Stimulated activated CD8-positive, alpha-beta memory T cell treated with anti-CD3 and anti-CD28 coated beads, Interleukin-7, amount 100 ng/mL, for 48 hours (primary cell): ENCODE results near the gene TMOD1.
A peak's percentile ranks its signal among the peaks of the same experiment; 100 is the strongest.
"Not testable (repeated sequence)": the region's sequence is repeated elsewhere in the genome, so short reads cannot be mapped to it uniquely, and the experiment has no call there.

Experiments used
- DNase-seq, 2 donors: peaks; one replicate each; pipeline ENCODE4 v3.0.0-alpha.2; 2020; ENCODE audit warnings: low read depth in 1 of 2; ENCODE audit errors: extremely low read depth in 1 of 2

Gene TMOD1

DNA sequence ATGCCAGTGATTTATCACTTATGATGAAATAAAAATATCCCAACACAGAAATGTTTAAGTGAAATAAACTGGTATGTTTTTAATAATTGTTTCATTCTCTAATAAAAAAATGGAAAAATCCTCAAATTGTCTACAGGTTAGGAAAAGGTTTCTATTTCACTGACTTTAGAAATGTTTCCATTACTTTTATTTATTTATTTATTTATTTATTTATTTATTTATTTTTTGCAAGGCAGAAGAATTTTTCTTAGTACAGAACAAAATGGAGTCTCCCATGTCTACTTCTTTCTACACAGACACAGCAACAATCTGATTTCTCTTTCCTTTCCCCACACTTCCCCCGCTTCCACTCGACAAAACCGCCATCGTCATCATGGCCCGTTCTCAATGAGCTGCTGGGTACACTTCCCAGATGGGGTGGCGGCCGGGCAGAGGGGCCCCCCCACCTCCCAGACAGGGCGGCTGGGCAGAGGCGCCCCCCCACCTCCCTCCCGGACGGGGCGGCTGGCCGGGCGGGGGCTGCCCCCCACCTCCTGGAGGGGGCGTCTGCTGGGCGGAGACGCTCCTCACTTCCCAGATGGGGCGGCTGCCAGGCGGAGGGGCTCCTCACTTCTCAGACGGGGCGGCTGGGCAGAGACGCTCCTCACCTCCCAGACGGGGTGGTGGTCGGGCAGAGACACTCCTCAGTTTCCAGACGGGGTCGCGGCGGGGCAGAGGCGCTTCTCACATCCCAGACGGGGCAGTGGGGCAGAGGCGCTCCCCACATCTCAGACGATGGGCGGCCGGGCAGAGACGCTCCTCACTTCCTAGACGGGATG, 3.7 kb upstream of the TMOD1 start:
- DNase-seq, result not testable (repeated sequence)

DNA sequence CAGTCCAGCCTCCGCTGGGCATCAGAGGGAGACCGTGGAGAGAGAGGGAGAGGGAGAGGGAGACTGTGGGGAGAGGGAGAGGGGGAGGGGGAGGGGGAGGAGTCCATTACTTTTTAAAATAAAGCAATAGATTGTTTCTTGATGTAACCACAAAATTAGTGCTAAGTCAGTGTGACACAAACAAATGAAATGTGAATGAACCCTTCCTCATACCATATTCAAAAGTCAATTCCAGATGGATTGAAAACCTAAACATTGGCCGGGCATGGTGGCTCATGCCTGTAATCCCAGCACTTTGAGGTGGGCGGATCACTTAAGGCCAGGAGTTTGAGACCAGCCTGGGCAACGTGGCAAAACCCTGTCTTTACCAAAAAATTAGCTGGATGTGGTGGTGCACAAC, 2.6 kb upstream of the TMOD1 start:
- not testable (repeated sequence) for DNase-seq

DNA sequence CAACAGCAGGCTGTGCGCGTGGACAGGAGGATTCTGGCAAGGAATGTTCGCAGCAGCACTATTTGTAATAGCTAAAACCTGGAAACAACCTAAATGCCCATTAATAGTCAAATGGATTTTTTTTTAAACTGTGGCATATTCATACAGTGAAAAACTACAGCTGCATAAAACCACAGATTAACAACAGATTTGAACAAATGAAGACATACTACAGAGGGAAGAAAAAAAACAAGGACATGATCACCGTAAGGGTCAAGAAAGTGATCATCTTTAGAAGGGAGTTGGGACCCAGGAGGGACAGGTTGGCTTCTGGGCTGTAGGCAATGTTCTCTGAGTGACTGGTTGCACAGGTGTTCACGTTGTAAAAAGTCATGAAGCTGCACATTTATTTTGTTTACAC, 1.2 kb upstream of the TMOD1 start:
- DNase-seq, result no peak

DNA sequence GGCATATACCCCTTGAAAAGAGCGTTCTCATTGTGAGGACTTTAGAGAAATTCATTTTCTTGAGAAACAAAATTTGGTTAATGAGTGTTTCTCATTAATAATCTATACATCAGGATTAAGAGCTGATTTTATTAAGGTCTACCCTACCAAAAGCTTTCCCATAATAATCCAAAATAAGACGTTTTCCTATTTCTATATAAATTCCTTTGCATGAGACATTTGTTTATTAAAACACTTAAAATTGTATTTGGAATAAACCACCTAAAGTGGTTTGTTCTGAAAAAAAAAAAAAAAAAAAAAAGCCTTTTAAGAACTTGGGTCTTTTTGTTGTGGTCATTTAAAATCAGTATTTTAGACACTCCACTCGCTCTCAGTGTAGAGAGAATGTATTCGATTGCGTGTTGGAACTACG, 695 bp upstream of the TMOD1 start:
- no peak for DNase-seq

DNA sequence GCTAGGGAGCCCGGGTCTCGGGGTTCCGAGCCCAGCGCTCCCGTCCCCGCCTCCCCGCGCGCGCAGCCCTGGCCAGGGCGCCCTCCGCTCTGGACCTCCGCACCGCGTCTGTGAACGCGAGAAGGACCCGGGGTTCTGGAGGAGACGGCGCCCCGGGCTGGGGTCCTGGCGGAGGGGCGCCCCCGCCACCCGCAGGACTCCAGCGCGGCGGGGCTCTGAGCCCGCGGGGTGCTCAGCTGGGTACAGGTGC, 431 bp downstream of the TMOD1 start:
- no peak for DNase-seq

DNA sequence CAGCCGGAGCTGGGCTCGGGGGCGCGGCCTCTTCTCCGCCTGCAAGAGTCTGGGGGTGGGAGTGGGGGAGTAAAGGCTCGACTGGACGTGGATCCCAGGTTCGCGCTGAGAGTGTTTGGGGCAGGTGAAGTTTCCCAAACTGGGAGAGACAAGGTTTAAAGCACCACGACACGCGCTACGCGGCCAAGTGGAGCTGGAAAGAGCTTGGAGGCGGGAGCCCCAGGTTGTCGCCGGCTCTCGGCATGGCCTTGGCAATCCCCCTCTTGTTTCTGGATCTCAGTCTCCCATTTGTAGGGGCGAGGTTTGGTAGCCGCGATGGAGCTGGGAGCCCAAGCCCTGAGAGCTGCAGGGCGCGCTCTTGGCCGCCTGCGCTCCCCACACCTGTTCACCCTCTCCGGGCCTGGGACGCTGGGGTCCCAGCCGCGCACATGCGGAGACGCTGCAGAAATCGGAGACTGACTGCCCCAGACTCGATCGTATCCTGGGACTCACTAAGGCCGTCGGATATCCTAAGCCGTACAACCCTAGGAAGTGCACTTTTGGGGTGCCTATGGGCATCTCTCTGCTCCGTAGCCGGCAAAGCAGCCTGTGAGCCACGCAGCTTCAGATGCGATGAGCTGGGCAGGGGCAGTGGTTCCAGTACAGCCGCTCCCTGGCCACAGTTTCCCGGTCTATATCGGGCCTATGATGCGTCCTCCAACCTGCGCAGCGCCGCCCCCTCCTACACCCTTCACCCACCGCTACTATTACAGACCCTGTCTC, 937 bp downstream of the TMOD1 start:
- DNase-seq, result no peak

DNA sequence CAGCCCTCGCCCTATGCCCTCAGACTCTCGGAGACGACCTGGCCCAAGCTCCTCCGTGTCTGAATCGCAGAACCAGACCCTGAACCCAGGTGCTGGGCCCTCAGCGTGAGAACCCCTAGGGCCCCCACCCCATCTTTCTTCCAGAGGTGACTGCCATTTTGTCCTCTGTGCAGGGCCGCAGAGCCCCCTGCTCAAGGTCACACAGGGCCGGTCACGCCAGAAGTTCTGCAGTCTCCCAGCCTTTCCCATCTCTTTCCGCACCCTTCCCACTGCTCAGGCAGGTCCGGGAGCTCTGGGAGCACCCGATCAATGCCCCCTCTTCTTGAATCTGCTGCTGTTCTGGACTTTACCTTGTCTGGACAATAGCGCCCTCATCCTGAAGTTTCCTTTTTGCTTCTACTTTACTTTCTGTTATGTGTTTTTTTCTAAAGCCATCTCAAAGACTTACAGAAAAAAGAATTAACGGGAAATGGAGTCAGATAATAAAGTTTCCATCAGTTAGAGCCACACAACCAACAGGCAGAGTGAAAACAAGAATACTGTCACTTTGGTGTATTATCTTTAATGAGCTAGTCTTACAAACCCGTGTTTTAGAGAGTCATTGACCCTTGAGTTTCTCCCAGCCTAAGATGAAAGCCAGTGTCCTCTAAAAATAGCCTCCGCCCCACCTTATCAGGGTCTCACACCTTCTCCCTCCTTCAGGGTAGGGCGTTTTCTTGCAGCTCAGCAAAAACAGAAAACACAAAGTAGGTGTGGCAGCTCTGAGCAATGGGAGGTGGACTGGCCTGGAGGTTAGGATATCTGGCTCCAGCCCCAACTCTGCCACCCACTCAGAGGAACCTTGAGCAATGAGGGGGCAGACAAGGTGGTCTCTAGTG, 1.8 kb downstream of the TMOD1 start:
- no peak for DNase-seq

DNA sequence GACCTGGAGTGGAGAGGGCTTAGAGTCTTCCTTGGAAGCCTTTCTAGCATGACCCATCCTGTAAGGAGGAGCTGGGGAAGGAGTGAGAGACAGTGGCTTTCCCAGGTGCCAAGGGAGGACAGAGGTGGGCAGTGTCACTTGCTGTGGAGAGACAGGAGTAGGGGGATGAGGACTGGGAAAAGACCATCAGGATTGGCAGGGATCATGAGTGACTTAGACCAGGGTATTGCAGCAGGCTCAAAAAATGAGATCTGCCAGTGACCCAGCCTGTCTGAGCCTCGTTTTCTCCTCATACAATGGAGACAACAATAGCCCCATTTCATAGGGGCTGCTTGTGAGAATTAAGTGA, 2.4 kb downstream of the TMOD1 start:
- no peak for DNase-seq

DNA sequence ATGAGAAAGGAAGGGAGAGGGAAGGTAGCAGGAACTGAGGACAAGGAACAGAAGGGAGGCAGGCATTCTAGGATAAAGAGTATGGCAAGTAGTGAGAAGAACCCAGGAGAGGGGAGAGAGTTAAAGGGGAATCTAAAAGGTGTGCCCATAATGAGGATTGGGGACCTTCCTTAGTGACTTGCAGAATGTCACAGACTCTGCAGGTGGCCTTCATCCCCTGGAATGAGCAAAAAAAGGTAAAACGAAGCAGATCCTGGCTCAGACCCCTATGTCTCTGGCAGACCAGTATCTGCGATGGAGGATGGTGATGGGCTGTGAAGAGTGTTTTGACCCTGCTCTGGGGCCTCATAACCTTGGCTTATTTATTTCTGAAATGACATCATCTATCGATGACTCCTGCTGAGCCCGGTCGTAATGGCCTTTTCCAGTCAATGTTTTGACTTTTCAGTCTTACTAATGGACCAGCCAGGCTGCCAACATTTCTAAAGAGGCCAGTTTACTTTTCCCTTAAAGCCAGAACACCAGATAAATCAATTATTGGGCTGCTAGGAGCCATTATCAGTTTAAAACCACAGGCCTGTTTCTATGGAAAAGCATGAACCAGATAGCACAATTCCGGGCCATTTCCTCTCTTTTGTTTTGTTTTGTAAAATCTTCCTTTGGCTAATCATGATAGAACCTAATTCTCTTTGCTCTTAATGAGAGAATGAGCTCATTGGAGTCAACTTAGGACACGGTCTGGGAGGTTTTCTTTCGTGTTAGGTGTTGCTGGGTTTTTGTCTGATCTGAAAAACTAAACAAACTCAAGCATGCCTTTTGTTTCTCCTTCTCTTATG, 3.1 kb downstream of the TMOD1 start:
- DNase-seq, result no peak

DNA sequence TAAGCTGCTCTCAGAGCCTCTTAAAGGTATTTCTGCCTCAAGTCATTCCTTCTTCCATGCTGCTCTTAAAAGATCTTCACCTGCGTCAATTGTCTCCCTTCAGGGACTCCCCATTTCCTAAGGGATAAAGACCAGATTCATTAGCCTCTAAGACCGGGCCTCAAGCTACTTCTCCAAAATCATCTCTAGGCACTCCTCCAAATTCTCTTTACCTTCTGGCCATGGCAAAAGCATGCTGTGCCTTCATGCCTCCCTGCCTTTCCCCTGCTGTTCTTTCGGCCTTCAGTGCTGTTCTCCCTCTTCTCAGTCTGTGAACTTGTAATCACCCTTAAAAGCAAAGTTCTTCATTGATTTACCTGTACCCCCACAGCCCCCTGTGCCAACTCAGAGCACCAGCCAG, 4.4 kb downstream of the TMOD1 start:
- no peak for DNase-seq

DNA sequence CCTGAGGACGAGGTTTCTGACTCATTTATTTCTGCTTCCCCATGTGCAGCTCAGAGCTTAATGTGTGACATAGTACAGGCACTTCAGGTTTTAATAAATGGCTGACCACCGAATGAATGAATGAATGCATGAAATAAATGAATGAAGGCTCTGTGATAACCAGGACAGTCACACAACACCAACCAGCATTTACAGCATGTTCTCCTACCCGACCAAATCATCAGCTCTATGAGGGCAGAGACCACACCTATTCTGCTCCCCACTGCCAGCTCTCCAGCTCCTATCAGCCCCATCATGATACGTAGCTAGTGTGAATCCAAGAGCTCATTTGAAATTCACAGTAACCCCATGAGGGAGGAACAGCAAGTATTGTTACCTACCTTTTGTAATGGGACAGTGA, 4.8 kb downstream of the TMOD1 start:
- DNase-seq, result no peak

DNA sequence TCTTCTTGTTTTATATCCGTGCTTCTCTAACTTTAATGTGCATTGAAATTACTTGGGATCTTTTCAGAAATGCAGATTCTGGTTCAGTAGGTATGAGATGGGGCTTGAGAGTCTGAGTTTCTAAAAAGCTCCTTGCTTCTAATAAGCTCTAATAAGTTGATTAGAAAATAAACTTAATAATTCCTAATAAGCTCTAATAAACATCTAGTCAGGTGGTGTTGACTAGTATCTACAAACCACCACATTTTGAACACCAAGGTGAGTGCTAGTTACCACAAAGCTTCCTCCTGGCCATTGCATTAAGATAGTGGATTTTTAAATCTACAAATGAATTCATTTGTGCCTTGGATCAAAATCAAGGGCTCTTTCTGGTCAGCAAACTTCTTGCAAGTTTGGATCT, 5.3 kb downstream of the TMOD1 start:
- DNase-seq, result no peak

DNA sequence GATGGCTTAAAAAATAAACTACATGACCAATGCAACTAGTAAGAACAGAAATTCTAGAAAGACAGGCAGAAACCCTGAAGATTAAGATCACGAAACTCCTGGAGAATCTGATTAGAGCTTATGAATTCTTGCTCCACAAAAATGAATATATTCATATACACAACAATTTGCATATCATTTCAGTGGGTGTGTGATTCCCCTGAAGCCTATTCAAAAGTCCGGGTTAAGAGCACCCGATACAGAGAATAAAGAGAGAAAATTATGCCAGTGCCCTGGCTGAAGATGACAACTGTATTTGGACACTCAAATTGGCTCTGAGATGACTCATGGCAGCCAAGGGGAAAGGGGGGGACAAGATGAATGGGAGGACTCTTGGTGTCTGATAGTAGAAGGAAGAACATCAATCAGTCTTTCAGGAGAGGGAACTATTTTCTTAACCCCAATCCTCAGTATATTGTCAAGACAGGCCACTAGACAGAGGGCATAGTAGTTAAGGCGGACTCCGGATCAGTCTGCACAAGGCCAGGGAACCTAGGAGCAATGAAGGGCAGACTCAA, 6.0 kb downstream of the TMOD1 start:
- DNase-seq, result no peak

DNA sequence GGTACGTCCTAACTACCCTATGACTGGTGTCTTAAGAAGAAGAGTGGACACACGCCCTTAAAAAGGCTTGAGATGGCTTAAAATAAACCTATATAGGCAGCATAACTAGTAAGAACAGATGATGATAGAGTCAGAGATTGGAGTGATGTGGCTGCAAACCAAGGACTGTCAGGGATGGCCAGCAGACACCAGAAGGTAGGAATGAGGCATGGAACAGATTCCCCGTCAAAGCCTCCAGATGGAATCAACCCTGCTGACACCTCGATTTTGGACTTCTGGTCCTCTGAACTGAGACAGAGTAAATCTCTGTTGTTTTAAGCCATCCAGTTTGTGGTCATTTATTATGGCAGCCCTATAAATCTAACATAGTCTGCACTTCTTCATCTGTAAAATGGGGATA, 7.4 kb downstream of the TMOD1 start:
- no peak for DNase-seq

DNA sequence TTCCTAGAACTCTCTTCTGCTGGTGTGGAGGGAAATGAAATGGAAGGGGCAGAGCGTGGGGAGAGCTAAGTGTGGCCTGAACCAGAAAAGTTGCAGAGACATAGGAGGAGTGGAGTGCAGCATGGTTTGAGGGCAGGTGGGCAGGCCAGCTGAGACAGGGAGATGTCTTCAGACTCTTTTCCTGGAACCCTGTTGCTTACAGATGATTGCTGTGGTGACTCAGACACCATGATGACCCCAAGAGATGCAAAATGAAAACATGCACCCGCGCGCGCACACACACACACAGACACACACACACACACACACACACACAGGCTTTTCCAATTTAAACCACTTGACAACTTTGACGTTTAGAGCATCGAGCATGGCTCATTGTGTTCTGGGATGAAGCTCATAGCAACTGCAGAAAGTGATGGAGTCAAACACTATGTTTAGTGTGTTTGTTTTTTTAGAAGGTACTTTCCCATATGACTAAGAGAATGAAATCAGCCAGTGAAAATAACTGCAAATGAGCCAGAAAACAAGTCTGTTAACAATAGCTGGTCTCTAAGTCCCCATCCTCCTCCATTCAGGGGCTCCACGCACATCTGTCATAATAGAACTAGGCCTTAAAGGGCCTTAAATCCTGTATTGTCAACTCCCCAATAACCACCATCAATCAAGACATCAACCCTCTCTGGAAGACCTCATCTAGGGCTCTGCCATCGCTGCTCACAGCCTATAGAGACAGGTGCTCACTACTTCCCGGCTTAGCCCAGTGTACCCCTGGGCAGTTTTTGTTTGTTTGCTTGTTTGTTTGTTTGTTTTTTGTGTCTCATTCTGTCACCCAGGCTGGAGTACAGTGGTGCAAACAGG, 9.6 kb downstream of the TMOD1 start:
- DNase-seq, result peak in 1 of 2 donors; percentile 21

DNA sequence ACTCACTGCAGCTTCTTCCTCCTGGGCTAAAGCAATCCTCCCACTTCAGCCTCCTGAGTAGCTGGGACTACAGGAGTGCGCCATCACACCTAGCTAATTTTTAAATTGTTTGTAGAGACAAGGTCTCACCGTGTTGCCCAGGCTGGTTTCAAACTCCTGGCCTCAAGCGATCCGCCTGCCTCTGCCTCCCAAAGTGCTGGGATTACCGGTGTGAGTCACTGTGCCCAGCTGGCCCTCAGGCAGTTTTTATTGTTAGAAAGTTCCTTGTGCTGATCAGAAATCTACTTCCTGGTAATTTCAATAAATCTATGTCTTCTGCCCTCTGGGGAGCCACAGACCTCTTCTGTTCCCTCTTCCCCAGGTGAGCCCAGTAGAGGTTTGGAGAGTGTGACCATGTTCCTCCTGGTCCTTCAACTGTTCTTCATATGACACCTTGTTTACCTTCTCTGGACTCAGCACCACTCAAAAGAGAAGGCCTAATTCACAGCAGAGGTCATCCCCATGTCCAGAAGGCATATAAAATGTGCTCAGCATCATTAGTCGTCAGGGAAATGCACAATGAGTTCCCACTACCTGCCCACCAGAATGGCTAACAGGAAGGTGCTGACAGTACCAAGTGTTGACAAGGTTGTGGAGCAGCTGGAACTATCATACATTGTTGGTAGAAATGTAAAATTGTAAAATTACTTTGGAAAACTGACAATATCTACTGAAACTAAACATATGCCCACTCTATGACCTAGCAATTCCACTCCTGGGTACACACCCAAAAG, 10.4 kb downstream of the TMOD1 start:
- DNase-seq, result no peak

DNA sequence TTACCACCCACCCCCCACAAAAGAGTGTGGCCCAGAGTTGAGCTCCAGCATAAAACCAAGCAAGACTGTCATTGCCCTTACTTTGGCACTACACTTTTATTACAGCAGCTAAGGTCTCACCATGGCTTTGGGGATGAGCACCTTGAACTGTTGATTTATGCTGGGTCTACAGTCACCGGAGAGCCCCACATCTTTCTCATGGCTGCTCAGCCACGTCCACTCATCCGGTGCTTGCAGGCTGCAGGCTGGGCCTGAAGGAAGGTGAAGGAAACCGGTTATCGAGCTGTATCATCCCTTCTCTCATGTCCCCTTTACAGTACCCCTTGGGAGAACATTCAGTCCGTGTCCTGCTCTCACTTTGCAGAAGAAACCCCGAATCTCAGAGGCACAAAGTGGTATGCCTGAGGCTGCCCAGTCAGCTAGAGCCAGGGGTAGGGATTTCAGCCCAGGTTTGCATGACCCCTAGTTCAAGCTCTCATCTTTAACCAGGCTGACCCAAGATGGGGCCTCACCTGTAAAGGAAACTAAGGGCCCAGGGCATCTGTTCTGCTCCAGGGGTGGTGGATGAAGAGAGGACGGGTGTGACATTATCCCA, 11.6 kb downstream of the TMOD1 start:
- no peak for DNase-seq

DNA sequence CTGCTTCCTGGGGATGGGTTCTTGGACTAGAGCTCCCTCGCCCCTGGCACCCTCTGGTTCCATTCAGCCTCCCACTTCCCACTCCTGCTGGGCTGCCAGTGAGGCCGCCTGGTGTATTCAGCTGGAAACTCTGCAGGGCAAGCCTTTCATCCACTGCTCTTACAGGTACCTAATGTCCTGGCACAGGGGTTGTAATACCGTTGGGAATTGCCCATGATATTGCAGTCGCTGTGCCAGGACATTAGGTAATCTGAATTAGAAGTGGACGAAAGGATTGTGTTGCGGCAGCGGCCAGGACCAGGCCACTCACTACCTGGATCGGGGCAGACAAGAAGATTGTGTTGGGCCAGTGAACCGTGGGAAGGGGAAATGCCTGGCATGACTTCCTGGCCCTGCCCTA, 13.1 kb downstream of the TMOD1 start:
- no peak for DNase-seq

DNA sequence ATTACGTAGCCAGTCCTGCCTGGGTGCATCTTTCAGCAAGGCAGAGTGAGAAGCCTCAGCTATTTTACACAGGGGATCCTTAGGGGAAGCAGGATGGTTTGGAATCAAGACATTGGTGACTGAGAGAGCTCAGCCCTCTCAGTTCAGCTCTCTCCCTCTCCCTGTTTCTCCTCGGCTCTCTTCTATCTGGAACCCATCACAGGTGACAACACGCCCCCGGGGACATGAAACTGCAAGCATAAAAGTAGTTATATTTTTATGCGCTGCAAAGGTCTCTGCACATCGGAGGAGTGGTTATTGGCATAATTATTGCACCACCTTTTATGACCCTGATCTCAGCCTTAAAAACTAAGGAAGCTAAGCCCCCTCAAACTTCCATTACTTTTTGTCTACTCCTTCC, 14.2 kb downstream of the TMOD1 start:
- no peak for DNase-seq
